AG04449 (cell line): ENCODE measurements around the gene TIRAP.

Experiments
- CTCF ChIA-PET: fragments of 350-600 bp; formaldehyde crosslinking; extraction: SDS; loops from one replicate; lab custom pipeline; 2021; ENCODE audit warnings: antibody characterized with exemption; lab: Yijun Ruan, JAX
- POLR2A ChIA-PET: fragments of 400-600, 350-600 bp; formaldehyde crosslinking; extraction: SDS; loops from one replicate; lab custom pipeline; 2020; ENCODE audit warnings: antibody characterized with exemption, inconsistent platforms; lab: Yijun Ruan, JAX
- DNase-seq: peaks from one replicate; pipeline ENCODE4 v3.0.0-alpha.2; 2010; ENCODE audit warnings: low read depth, low spot score
- H3K4me3 ChIP-seq: 2 replicates; pipeline ENCODE4 v1.5.1; 2011; ENCODE audit warnings: low read depth, mild to moderate bottlenecking, control low read depth, low read length
- TF ChIP-seq, protein P1 (sequence below): IDR thresholded peaks from one replicate; pipeline ENCODE4 v1.5.1; 2011; ENCODE audit warnings: mild to moderate bottlenecking, moderate library complexity, low read length, control low read depth, inconsistent platforms; ENCODE audit not compliant: insufficient read depth; ENCODE audit errors: missing control alignments

Gene TIRAP

GRCh38 chr11:126290887-126291286, 8.0 kb downstream of the TIRAP start:
- no peak overlapping the region for H3K4me3 ChIP-seq
- DNase-seq: no peak
- CTCF ChIA-PET: interaction anchor here (0.7 to 1.1 kb wide), 3 partner anchors 17 to 24 kb away, joined by 3 read pairs; no protein-coding TSS in a partner anchor
- TF ChIP-seq, protein P1, sequence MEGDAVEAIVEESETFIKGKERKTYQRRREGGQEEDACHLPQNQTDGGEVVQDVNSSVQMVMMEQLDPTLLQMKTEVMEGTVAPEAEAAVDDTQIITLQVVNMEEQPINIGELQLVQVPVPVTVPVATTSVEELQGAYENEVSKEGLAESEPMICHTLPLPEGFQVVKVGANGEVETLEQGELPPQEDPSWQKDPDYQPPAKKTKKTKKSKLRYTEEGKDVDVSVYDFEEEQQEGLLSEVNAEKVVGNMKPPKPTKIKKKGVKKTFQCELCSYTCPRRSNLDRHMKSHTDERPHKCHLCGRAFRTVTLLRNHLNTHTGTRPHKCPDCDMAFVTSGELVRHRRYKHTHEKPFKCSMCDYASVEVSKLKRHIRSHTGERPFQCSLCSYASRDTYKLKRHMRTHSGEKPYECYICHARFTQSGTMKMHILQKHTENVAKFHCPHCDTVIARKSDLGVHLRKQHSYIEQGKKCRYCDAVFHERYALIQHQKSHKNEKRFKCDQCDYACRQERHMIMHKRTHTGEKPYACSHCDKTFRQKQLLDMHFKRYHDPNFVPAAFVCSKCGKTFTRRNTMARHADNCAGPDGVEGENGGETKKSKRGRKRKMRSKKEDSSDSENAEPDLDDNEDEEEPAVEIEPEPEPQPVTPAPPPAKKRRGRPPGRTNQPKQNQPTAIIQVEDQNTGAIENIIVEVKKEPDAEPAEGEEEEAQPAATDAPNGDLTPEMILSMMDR: no peak
- POLR2A ChIA-PET: interaction anchor here (1.0 kb wide), 1 partner anchor 13 kb away, joined by 3 read pairs; the partner anchor contains the start of gene DCPS

- ChIA-PET CTCF (interaction anchor here (0.8 to 2.1 kb wide), 4 partner anchors 8 to 187 kb away, joined by 3 to 7 read pairs (median 4); partner anchors contain the start of gene DCPS), POLR2A (interaction anchor here (1.8 kb wide), 1 partner anchor 10 kb away, joined by 5 read pairs; the partner anchor contains the start of gene DCPS)
- H3K4me3 ChIP-seq: no peak overlapping the region
- no peak for DNase-seq
- TF ChIP-seq, protein P1: no peak
These were observed 10.8 kb downstream of the TIRAP start for GRCh38 chr11:126293726-126294125.

GRCh38 chr11:126297004-126297403, 14.1 kb downstream of the TIRAP start:
- ChIA-PET POLR2A (no interaction called here), CTCF (interaction anchor here (0.7 to 1.3 kb wide), 2 partner anchors 13 to 14 kb away, joined by 3 read pairs; no protein-coding TSS in a partner anchor)
- TF ChIP-seq, protein P1: no peak
- no peak for DNase-seq
- H3K4me3 ChIP-seq: no peak overlapping the region

DNA sequence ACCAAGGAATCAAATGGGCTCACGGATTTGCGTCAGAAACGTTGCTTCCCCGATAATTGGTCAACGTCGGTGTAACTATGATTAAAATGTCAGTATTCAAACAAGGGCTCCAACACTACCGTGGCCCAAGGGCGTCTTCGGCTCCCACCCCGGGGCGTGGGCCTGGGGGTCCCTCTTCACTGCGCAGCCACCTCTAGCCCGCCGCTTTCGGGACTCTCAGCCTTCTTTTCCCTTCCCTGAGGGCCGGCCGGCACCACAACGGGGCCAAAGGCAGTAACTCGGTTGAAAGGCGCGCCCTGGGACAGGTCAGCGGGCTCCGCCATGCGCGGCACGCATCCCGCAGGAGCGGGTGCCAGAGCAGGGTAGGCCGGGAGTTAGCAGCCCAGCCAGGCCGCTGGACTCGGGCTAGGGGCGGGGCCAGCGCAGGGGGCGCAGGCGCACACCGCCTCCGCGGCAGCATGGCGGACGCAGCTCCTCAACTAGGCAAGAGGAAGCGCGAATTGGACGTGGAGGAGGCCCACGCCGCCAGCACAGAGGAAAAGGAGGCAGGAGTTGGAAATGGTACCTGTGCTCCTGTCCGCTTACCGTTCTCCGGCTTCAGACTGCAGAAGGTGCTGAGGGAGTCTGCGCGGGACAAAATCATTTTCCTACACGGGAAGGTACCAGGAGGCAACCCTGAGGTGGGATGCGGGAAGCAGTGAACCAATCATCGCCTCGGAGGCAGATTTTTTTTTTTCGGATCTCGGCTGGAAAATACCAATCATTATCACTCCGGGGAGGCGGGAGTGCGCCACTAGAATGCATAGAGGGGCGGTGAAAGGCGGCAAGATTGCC, 20.9 kb downstream of the TIRAP start, which contains the start of gene DCPS:
DCPS (plus strand) TSS at position 438 of the 834 bp plus-strand sequence; CDS start at position 459, 21 bp downstream.
- TF ChIP-seq, protein P1: no peak
- ChIA-PET POLR2A (interaction anchor here (1.0 kb wide), 4 partner anchors 11 to 128 kb away, joined by 3 to 10 read pairs (median 4); no protein-coding TSS in a partner anchor), CTCF (interaction anchor here (1.0 to 10.0 kb wide), 5 partner anchors 10 to 179 kb away, joined by 3 to 260 read pairs (median 3); no protein-coding TSS in a partner anchor)
- DNase-seq: no peak
- peak within 1 kb of the TSS; percentile 91 for H3K4me3 ChIP-seq

GRCh38 chr11:126304457-126305075, 21.7 kb downstream of the TIRAP start:
- CTCF ChIA-PET: interaction anchor here (1.0 to 10.0 kb wide), 6 partner anchors 10 to 179 kb away, joined by 3 to 260 read pairs (median 3); no protein-coding TSS in a partner anchor
- POLR2A ChIA-PET: interaction anchor here (1.0 kb wide), 4 partner anchors 12 to 127 kb away, joined by 3 to 10 read pairs (median 4); no protein-coding TSS in a partner anchor
- no peak for DNase-seq
- TF ChIP-seq, protein P1: no peak
- H3K4me3 ChIP-seq: peak overlapping the region; percentile 91
